H9 (cell line): ENCODE results near the gene RADIL. TPM values are rescaled to one million over a fixed set of nuclear protein-coding genes. Genes with fewer than 3 reads are reported as not detected.

ENCODE experiments used
- DNase-seq: peaks from one replicate; pipeline ENCODE4 v3.0.0-alpha.2; 2017
- H2AFZ ChIP-seq: one replicate; pipeline ENCODE4 v1.6.1; 2013; ENCODE audit warnings: mild to moderate bottlenecking, low read length, control low read depth, moderate library complexity
- H2AK5ac ChIP-seq: 2 replicates; pipeline ENCODE4 v1.6.1; 2013; ENCODE audit warnings: low read length, control low read depth, mixed read lengths; ENCODE audit not compliant: insufficient read length
- H2BK120ac ChIP-seq: one replicate; pipeline ENCODE4 v1.6.1; 2013; ENCODE audit warnings: low read depth, mild to moderate bottlenecking, low read length, control low read depth, inconsistent platforms; ENCODE audit not compliant: poor library complexity, severe bottlenecking
- H2BK12ac ChIP-seq: 2 replicates; pipeline ENCODE4 v1.6.1; 2013; ENCODE audit warnings: low read length, control low read depth, mixed read lengths, low read depth; ENCODE audit not compliant: insufficient read length
- H2BK15ac ChIP-seq: 2 replicates; pipeline ENCODE4 v1.6.1; 2013; ENCODE audit warnings: low read depth, low read length, control low read depth
- H2BK20ac ChIP-seq: one replicate; pipeline ENCODE4 v1.6.1; 2013; ENCODE audit warnings: low read depth, mild to moderate bottlenecking, low read length, control low read depth, inconsistent platforms; ENCODE audit not compliant: poor library complexity, severe bottlenecking
- H2BK5ac ChIP-seq: 2 replicates; pipeline ENCODE4 v1.6.1; 2013; ENCODE audit warnings: low read length, control low read depth, mixed read lengths; ENCODE audit not compliant: insufficient read length
- H3K14ac ChIP-seq: 2 replicates; pipeline ENCODE4 v1.6.1; 2013; ENCODE audit warnings: low read length, control low read depth; ENCODE audit not compliant: insufficient read depth
- H3K18ac ChIP-seq: 2 replicates; pipeline ENCODE4 v1.6.1; 2013; ENCODE audit warnings: low read depth, mild to moderate bottlenecking, mixed read lengths, low read length, control low read depth; ENCODE audit not compliant: insufficient read length
- H3K23ac ChIP-seq: 2 replicates; pipeline ENCODE4 v1.6.1; 2013; ENCODE audit warnings: low read length, control low read depth, mixed read lengths, low read depth; ENCODE audit not compliant: insufficient read length
- H3K23me2 ChIP-seq: 2 replicates; pipeline ENCODE4 v1.6.1; 2013; ENCODE audit warnings: low read depth, mild to moderate bottlenecking, mixed read lengths, low read length, control low read depth; ENCODE audit not compliant: insufficient read length, poor library complexity, severe bottlenecking
- H3K27ac ChIP-seq: 2 replicates; pipeline ENCODE4 v1.5.1; 2013; ENCODE audit warnings: low read length, control low read depth, mixed read lengths, low read depth; ENCODE audit not compliant: insufficient read length
- H3K27me3 ChIP-seq: 2 replicates; pipeline ENCODE4 v1.6.1; 2013; ENCODE audit warnings: low read length, control low read depth, inconsistent platforms; ENCODE audit not compliant: insufficient read depth
- H3K4ac ChIP-seq: 2 replicates; pipeline ENCODE4 v1.6.1; 2013; ENCODE audit warnings: low read depth, mild to moderate bottlenecking, control low read depth, inconsistent platforms, low read length, moderate library complexity
- H3K4me1 ChIP-seq: 2 replicates; pipeline ENCODE4 v1.6.1; 2013; ENCODE audit warnings: low read length, control low read depth, inconsistent platforms; ENCODE audit not compliant: insufficient read depth
- H3K4me2 ChIP-seq: 2 replicates; pipeline ENCODE4 v1.6.1; 2013; ENCODE audit warnings: low read length, control low read depth, mixed read lengths; ENCODE audit not compliant: insufficient read length, insufficient read depth
- H3K56ac ChIP-seq: 2 replicates; pipeline ENCODE4 v1.6.1; 2013; ENCODE audit warnings: low read depth, mild to moderate bottlenecking, mixed read lengths, low read length, control low read depth; ENCODE audit not compliant: insufficient read length
- H3K79me1 ChIP-seq: 2 replicates; pipeline ENCODE4 v1.6.1; 2013; ENCODE audit warnings: low read depth, mild to moderate bottlenecking, moderate library complexity, low read length, control low read depth, inconsistent platforms; ENCODE audit not compliant: insufficient read depth, poor library complexity, severe bottlenecking
- H3K79me2 ChIP-seq: 2 replicates; pipeline ENCODE4 v1.6.1; 2013; ENCODE audit warnings: low read length, control low read depth, inconsistent platforms; ENCODE audit not compliant: insufficient read depth
- H3K9ac ChIP-seq: 2 replicates; pipeline ENCODE4 v1.6.1; 2013; ENCODE audit warnings: low read length, control low read depth, mixed read lengths; ENCODE audit not compliant: insufficient read length; ENCODE audit errors: extremely low read depth
- H3K9me3 ChIP-seq: one replicate; pipeline ENCODE4 v1.6.1; 2013; ENCODE audit warnings: low read depth, low read length, inconsistent platforms; ENCODE audit not compliant: control insufficient read depth
- H3T11ph ChIP-seq: one replicate; pipeline ENCODE4 v1.6.1; 2013; ENCODE audit warnings: mild to moderate bottlenecking, low read length, control low read depth, inconsistent platforms
- H4K20me1 ChIP-seq: one replicate; pipeline ENCODE4 v1.6.1; 2013; ENCODE audit not compliant: control insufficient read depth, insufficient read length, insufficient read depth
- H4K5ac ChIP-seq: 2 replicates; pipeline ENCODE4 v1.6.1; 2013; ENCODE audit warnings: low read depth, mild to moderate bottlenecking, mixed read lengths, low read length, control low read depth; ENCODE audit not compliant: insufficient read length
- H4K8ac ChIP-seq: replicated peaks from 2 replicates; pipeline ENCODE4 v1.6.1; 2013; ENCODE audit warnings: low read length, control low read depth, mixed read lengths, low read depth; ENCODE audit not compliant: insufficient read length
- H4K91ac ChIP-seq: 2 replicates; pipeline ENCODE4 v1.6.1; 2013; ENCODE audit warnings: low read depth, mild to moderate bottlenecking, moderate library complexity, mixed read lengths, low read length, control low read depth; ENCODE audit not compliant: insufficient read length
- H3K27ac Mint-ChIP-seq, 3 experiments: 2 replicates in 2 of 3; 3 replicates in 1 of 3; pipeline ENCODE4 v1.8.0; 2020 to 2021; ENCODE audit warnings: mixed read lengths in 3 of 3, mild to moderate bottlenecking in 1 of 3, moderate library complexity in 1 of 3
- H3K27me3 Mint-ChIP-seq: 2 replicates; pipeline ENCODE4 v1.8.0; 2021; ENCODE audit warnings: low read depth, mild to moderate bottlenecking, moderate library complexity, mixed read lengths
- H3K36me3 Mint-ChIP-seq, 3 experiments: 2 replicates in 2 of 3; 3 replicates in 1 of 3; pipeline ENCODE4 v1.8.0; 2020 to 2021; ENCODE audit warnings: low read depth in 3 of 3, mixed read lengths in 3 of 3; ENCODE audit not compliant: insufficient read depth in 1 of 3
- H3K4me1 Mint-ChIP-seq, 2 experiments: 2 replicates each; pipeline ENCODE4 v1.8.0; 2020; ENCODE audit warnings: mixed read lengths in 2 of 2
- H3K4me3 Mint-ChIP-seq, 2 experiments: 2 replicates in 1 of 2; 3 replicates in 1 of 2; pipeline ENCODE4 v1.8.0; 2020 to 2021; ENCODE audit warnings: mild to moderate bottlenecking in 2 of 2, mixed read lengths in 2 of 2, moderate library complexity in 1 of 2
- H3K9me3 Mint-ChIP-seq, 2 experiments: 2 replicates in 1 of 2; 3 replicates in 1 of 2; pipeline ENCODE4 v1.8.0; 2020; ENCODE audit warnings: mild to moderate bottlenecking in 2 of 2, mixed read lengths in 2 of 2, moderate library complexity in 1 of 2
- CTCF ChIP-seq: fragments of 200-600 bp; sonication (generic); conservative IDR thresholded peaks from 3 replicates; pipeline ENCODE4 v1.8.0; 2021; ENCODE audit warnings: antibody characterized with exemption, mild to moderate bottlenecking
- WGBS: extraction: QIAGEN DNeasy Blood & Tissue Kit; methylation state at CpG from one replicate; pipeline ENCODE4 v1.1.7; 2013; ENCODE audit warnings: missing lambda C conversion rate, low lambda C conversion rate, mixed read lengths; ENCODE audit not compliant: insufficient read length; ENCODE audit errors: extremely low coverage; 5-methylcytosine and 5-hydroxymethylcytosine counted together
- total RNA-seq: library from RNA; stranded (reverse); gene quantifications from 2 replicates; pipeline ENCODE4 v1.2.1, GENCODE V29; 2021

The RADIL gene
- total RNA-seq, 1 experiment from 2014 or later, result 4.7 TPM

GRCh38 chr7:4857189-4857588, 26.3 kb downstream of the RADIL start:
- no peak overlapping the region for H2BK15ac ChIP-seq
- H3K4me3 Mint-ChIP-seq, result no peak overlapping the region
- no peak overlapping the region for H2AFZ ChIP-seq
- no peaks in the 10 kb centered on the region for H4K20me1 ChIP-seq
- H3K9me3 ChIP-seq, result no peaks in the 10 kb centered on the region
- no peaks in the 10 kb centered on the region for H3K36me3 Mint-ChIP-seq
- no peak overlapping the region for H2BK5ac ChIP-seq
- no peak overlapping the region for H2BK20ac ChIP-seq
- no peaks in the 10 kb centered on the region for H3K27me3 ChIP-seq
- peaks cover under 1% of the 10 kb centered on the region; the same call in 1 of the 2 replicates for H3K27me3 Mint-ChIP-seq
- no peak for DNase-seq
- no peak overlapping the region for H3K4me2 ChIP-seq
- H2BK120ac ChIP-seq, result no peak overlapping the region
- no peak for TF ChIP-seq CTCF
- no CpG with 5 or more reads among the region's 3 CpGs for WGBS
- no peaks in the 10 kb centered on the region for H3K4me1 ChIP-seq
- H3K4me1 Mint-ChIP-seq, result no peaks in the 10 kb centered on the region
- no peak overlapping the region for H3K27ac ChIP-seq
- no peaks in the 10 kb centered on the region for H3K79me1 ChIP-seq
- no peaks in the 10 kb centered on the region for H3K23me2 ChIP-seq
- no peak overlapping the region for H2BK12ac ChIP-seq
- H3K23ac ChIP-seq, result no peak overlapping the region
- H3K27ac Mint-ChIP-seq, result no peak overlapping the region
- H3K18ac ChIP-seq, result no peak overlapping the region
- no peak overlapping the region for H4K8ac ChIP-seq
- no peak overlapping the region for H3K9ac ChIP-seq
- no peak overlapping the region for H4K91ac ChIP-seq
- H2AK5ac ChIP-seq, result no peak overlapping the region
- peaks cover 0 to 3% of the 10 kb centered on the region in 2 experiments; a peak in 2 of 5 replicates for H3K9me3 Mint-ChIP-seq
- no peak overlapping the region for H4K5ac ChIP-seq
- H3K56ac ChIP-seq, result no peak overlapping the region
- no peak overlapping the region for H3K14ac ChIP-seq
- no peaks in the 10 kb centered on the region; the same call in 1 of the 2 replicates for H3K79me2 ChIP-seq
- no peak overlapping the region for H3T11ph ChIP-seq
- H3K4ac ChIP-seq, result no peak overlapping the region
